Heart right ventricle (tissue), 16 donors: ENCODE results near the gene ZNF100. TPM values are rescaled to one million over a fixed set of nuclear protein-coding genes. Genes with fewer than 3 reads are reported as not detected.
"Not testable (repeated sequence)": the region's sequence is repeated elsewhere in the genome, so short reads cannot be mapped to it uniquely, and the experiment has no call there.

Experiments
- ATAC-seq, 8 donors: fragments of 200-7000 bp; cut with Tn5 transposase; one replicate each; pipeline ENCODE4 v1.9.1; 2020; ENCODE audit warnings: mild to moderate bottlenecking in 8 of 8, moderate library complexity in 8 of 8, moderate number of reproducible peaks in 1 of 8
- DNase-seq, 2 donors: peaks; one replicate each; pipeline ENCODE4 v3.0.0-alpha.2; 2020
- H3K27ac ChIP-seq, 10 donors: fragments of 200-600 bp; sonication (generic) in 2 of 10; one replicate each; pipeline versions ENCODE4 v1.5.0 to v1.8.0; 2020 to 2022; ENCODE audit warnings: mild to moderate bottlenecking in 3 of 10
- H3K27me3 ChIP-seq, 7 donors: fragments of 200-600 bp; one replicate each; pipeline ENCODE4 v1.8.0; 2021 to 2022; ENCODE audit warnings: mild to moderate bottlenecking in 2 of 7
- H3K36me3 ChIP-seq, 9 donors: fragments of 200-600 bp; sonication (generic) in 1 of 9; one replicate each; pipeline versions ENCODE4 v1.5.0 to v1.8.0; 2020 to 2022; ENCODE audit warnings: mild to moderate bottlenecking in 2 of 9
- H3K4me1 ChIP-seq, 9 donors: fragments of 200-600 bp; sonication (generic) in 1 of 9; one replicate each; pipeline versions ENCODE4 v1.5.0 to v1.8.0; 2020 to 2022; ENCODE audit warnings: mild to moderate bottlenecking in 4 of 9
- H3K4me3 ChIP-seq, 10 donors: fragments of 200-600 bp; sonication (generic) in 2 of 10; one replicate each; pipeline versions ENCODE4 v1.5.0 to v1.8.0; 2020 to 2022; ENCODE audit warnings: mild to moderate bottlenecking in 7 of 10, moderate library complexity in 2 of 10
- H3K9me3 ChIP-seq, 11 donors: fragments of 200-600 bp in 10 of 11; sonication (generic) in 2 of 11; one replicate each; pipeline versions ENCODE4 v1.5.0 to v1.8.0; 2013 to 2022; ENCODE audit warnings: mild to moderate bottlenecking in 2 of 11, control low read depth in 1 of 11, moderate library complexity in 1 of 11
- WGBS, 2 donors: extraction: QIAGEN DNeasy Blood & Tissue Kit; methylation state at CpG; one replicate each; pipeline ENCODE4 v1.1.7; 2013; ENCODE audit warnings: inconsistent platforms in 1 of 2; 5-methylcytosine and 5-hydroxymethylcytosine counted together
- intact Hi-C, 10 donors: fragments of 100-400 bp; cut with DNase I; formaldehyde crosslinking; loops; one replicate each; pipeline versions ENCODE4 v1.11.1 to v1.14.2; 2022
- polyA plus RNA-seq, 2 donors: library from polyadenylated mRNA; stranded (reverse); fragments of 200-250 nt; gene quantifications; one replicate each; pipeline ENCODE4 v1.2.3, GENCODE V29; 2013
- total RNA-seq, 10 donors: library from RNA; stranded (reverse); fragmentation: NEBNext Ultra II Directional in 3 of 10; extraction: Animal tissue kit (Norgen Biotek cat#: 25700) in 3 of 10; gene quantifications; one replicate each; pipeline versions ENCODE4 v1.2.1 to v1.2.4, GENCODE V29; 2021 to 2023
- TF ChIP-seq, protein P1 (sequence below), 9 donors: fragments of 200-600 bp; sonication (generic) in 2 of 9; IDR thresholded peaks; one replicate each; pipeline versions ENCODE4 v1.5.0 to v1.8.0; 2021 to 2022; ENCODE audit warnings: antibody characterized with exemption in 9 of 9, mild to moderate bottlenecking in 5 of 9, moderate library complexity in 1 of 9
- donor health status: Arrhythmogenic right ventricular cardiomyopathy.
- donor health status: ischemic (EF 13 %, LVEDD 7.1; RV severe dilation, severe dysfunction).
- donor health status: healthy with polysubstance abuse.
- donor health status: DM: no; HTN: yes; CAD: no.
- donor health status: DM: no; HTN: no; CAD: no.
- donor health status: ischemic (EF 25% LVEDD 6.9; RV normal size, moderate dysfunction).
- donor health status: ischemic (EF 25% LVEDD 5.7; RV mildly dilated, moderate dysfunction).
- donor health status: healthy.
- donor health status: DM: yes; HTN: yes; CAD: no.
- donor health status: Ischemic cardiomyopathy.
- donor health status: ischemic (EF 35%, LVEDD 5.7; RV mildly dilated, moderate dysfunction).
- donor health status: nonischemic (EF 11% LVEDD 7.7; RV severe dilation, severe dysfunction).
- donor health status: DM: yes; HTN: yes; CAD: no.
- donor health status: PGD.
- donor health status: ischemic (EF 29% LVEDD 5.4; RV normal size, mild dysfunction).
- donor health status: nonischemic (EF 23%, LVEDD 6.1; RV moderate dilation, normal function).

Gene ZNF100
- total and polyA plus RNA-seq, 12 donors: 1.1 to 10.3 (median 5.0) TPM

DNA sequence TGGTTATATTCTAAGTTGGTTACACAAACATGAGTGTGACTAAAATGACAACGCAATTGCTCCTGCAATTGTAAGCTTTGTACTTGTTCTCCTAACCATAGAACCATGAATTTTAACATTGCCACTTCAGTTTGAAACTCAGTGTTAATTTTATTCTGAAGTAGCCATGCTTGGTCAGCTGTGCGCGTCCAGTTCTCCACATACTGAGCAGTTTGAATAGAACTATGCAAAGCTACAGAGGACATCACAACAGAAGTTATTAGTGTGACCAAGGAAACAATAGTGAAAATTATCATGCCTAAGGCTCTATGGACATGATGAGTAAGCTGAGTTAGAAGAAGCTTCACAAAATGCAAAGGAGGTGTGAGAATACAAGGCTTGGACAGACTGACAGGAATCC lies 19.6 kb upstream of the ZNF100 start:
- 92% methylated on average over 3 of the region's 3 CpGs for WGBS, 2 donors
- DNase-seq: no peak
- no peak for ATAC-seq
- Histone ChIP-seq H3K9me3 (peaks cover 0 to 43% (median 0%) of the 10 kb centered on the region in 11 donors), H3K4me1 (no peaks in the 10 kb centered on the region), H3K27me3 (no peaks in the 10 kb centered on the region), H3K27ac (no peak overlapping the region), H3K36me3 (no peaks in the 10 kb centered on the region), H3K4me3 (no peak overlapping the region)
- TF ChIP-seq, protein P1, sequence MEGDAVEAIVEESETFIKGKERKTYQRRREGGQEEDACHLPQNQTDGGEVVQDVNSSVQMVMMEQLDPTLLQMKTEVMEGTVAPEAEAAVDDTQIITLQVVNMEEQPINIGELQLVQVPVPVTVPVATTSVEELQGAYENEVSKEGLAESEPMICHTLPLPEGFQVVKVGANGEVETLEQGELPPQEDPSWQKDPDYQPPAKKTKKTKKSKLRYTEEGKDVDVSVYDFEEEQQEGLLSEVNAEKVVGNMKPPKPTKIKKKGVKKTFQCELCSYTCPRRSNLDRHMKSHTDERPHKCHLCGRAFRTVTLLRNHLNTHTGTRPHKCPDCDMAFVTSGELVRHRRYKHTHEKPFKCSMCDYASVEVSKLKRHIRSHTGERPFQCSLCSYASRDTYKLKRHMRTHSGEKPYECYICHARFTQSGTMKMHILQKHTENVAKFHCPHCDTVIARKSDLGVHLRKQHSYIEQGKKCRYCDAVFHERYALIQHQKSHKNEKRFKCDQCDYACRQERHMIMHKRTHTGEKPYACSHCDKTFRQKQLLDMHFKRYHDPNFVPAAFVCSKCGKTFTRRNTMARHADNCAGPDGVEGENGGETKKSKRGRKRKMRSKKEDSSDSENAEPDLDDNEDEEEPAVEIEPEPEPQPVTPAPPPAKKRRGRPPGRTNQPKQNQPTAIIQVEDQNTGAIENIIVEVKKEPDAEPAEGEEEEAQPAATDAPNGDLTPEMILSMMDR (IDR thresholded peaks at IDR 0.05): no peak
- intact Hi-C loops: no loop called here

DNA sequence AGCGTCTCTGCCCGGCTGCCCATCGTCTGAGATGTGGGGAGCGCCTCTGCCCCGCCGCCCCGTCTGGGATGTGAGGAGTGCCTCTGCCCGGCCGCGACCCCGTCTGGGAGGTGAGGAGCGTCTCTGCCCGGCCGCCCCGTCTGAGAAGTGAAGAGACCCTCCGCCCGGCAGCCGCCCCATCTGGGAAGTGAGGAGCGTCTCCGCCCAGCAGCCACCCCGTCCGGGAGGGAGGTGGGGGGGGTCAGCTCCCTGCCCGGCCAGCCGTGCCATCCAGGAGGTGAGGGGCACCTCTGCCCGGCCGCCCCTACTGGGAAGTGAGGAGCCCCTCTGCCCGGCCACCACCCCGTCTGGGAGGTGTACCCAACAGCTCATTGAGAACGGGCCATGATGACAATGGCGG lies 8.4 kb upstream of the ZNF100 start:
- H3K4me3 ChIP-seq, DNase-seq, H3K4me1 ChIP-seq, ATAC-seq, H3K27me3 ChIP-seq, H3K27ac ChIP-seq, H3K9me3 ChIP-seq, intact Hi-C loops, H3K36me3 ChIP-seq: not testable (repeated sequence)
- whole genome bisulfite sequencing, 2 donors: 93 to 94% methylated on average over 15 to 20 of the region's 30 CpGs

DNA sequence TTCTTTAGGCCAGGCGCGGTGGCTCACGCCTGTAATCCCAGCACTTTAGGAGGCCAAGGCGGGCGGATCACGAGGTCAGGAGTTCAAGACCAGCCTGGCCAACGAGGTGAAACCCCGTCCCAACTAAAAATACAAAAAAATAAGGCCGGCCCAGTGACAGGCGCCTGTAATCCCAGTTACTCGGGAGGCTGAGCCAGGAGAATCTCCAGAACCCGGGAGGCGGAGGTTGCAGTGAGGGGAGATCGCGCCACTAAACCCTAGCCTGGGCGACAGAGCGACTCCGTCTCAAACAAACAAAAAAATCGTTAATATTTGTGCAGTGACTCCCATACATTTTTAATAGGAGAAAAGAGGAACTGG lies 694 bp downstream of the ZNF100 start:
- H3K27me3 ChIP-seq, DNase-seq, H3K9me3 ChIP-seq: not testable (repeated sequence)
- 0 to 1% methylated on average over 19 of the region's 19 CpGs for WGBS, 2 donors
- intact Hi-C loops: loop anchor here in 5 of 10 donors (5.0 to 10.0 kb wide), 3 partner anchors 71 to 1969 kb away; partner anchors contain the start of gene ZNF43 (in 3 of the 5)
- Histone ChIP-seq H3K27ac (peak overlapping the region in 9 of 10 donors; percentile 74 to 92 (median 85)), H3K4me3 (peak overlapping the region; percentile 65 to 84 (median 77)), H3K4me1 (peaks cover 0 to 18% (median 11%) of the 10 kb centered on the region in 9 donors), H3K36me3 (peaks cover 0 to 40% (median 20%) of the 10 kb centered on the region in 9 donors)
- ATAC-seq: peak in 6 of 8 donors; percentile 8 to 49 (median 22)

DNA sequence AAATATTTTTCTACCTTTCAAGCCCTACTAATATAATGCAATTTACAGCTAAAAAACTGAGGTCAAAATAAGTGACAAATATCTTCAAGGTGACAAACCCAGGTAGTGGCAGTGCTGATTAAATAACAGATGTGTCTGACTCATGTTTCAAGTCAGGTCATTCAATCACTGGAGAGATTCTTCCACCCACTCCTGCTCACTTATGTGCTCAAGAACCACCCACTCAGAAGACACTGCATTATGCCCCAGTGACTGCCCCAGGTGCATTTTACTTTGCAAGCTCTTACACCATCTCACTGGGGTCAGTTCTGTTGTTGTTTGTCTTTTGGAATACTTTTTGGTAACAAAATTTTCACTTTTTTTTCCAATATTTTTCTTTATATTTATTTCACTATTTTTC lies 2.2 kb downstream of the ZNF100 start:
- no peak overlapping the region for H3K27ac ChIP-seq
- intact Hi-C loops: loop anchor here in 5 of 10 donors (5.0 to 10.0 kb wide), 3 partner anchors 72 to 1968 kb away; partner anchors contain the start of gene ZNF43 (in 3 of the 5)
- H3K27me3 ChIP-seq: no peaks in the 10 kb centered on the region
- peaks cover 0 to 18% (median 11%) of the 10 kb centered on the region in 9 donors for H3K4me1 ChIP-seq
- peaks cover 0 to 52% (median 20%) of the 10 kb centered on the region in 9 donors for H3K36me3 ChIP-seq
- TF ChIP-seq, protein P1 (IDR thresholded peaks at IDR 0.05): no peak
- H3K9me3 ChIP-seq: no peaks in the 10 kb centered on the region
- DNase-seq (no peak), ATAC-seq (no peak)
- no peak overlapping the region for H3K4me3 ChIP-seq

- ATAC-seq, H3K4me3 ChIP-seq, DNase-seq, H3K9me3 ChIP-seq, H3K27ac ChIP-seq, H3K27me3 ChIP-seq: not testable (repeated sequence)
- intact Hi-C loops: loop anchor here in 1 of 10 donors (10.0 kb wide), 1 partner anchor 83 kb away; no protein-coding TSS in a partner anchor
- H3K36me3 ChIP-seq: peaks cover 0 to 86% (median 25%) of the 10 kb centered on the region in 9 donors
- WGBS, 2 donors: 63 to 92% methylated on average over 2 of the region's 2 CpGs
- H3K4me1 ChIP-seq: peaks cover 0 to 12% (median 8%) of the 10 kb centered on the region in 9 donors
These were observed 5.8 kb downstream of the ZNF100 start for GRCh38 chr19:21761547-21761946.

GRCh38 chr19:21758296-21758695 lies 9.1 kb downstream of the ZNF100 start:
- peaks cover 0 to 14% (median 0%) of the 10 kb centered on the region in 11 donors for H3K9me3 ChIP-seq
- no peak for DNase-seq
- no peaks in the 10 kb centered on the region for H3K4me1 ChIP-seq
- H3K27ac ChIP-seq: no peak overlapping the region
- TF ChIP-seq, protein P1 (IDR thresholded peaks at IDR 0.05): no peak
- H3K4me3 ChIP-seq: no peak overlapping the region
- H3K27me3 ChIP-seq: no peaks in the 10 kb centered on the region
- peaks cover 0 to 95% (median 20%) of the 10 kb centered on the region in 9 donors for H3K36me3 ChIP-seq
- intact Hi-C loops: no loop called here
- no peak for ATAC-seq
- WGBS, 2 donors: 91 to 93% methylated on average over 3 of the region's 3 CpGs

- H3K4me3 ChIP-seq, H3K4me1 ChIP-seq, ATAC-seq, intact Hi-C loops, H3K27ac ChIP-seq, DNase-seq, H3K27me3 ChIP-seq: not testable (repeated sequence)
- Histone ChIP-seq H3K9me3 (peaks cover 0 to 20% (median 0%) of the 10 kb centered on the region in 11 donors), H3K36me3 (peaks cover 0 to 95% (median 22%) of the 10 kb centered on the region in 9 donors)
These were observed 11.8 kb downstream of the ZNF100 start for GRCh38 chr19:21755555-21755954.
